ENCODE data around the gene MTHFR.
A peak's percentile ranks its signal among the peaks of the same experiment; 100 is the strongest.
"Not testable (repeated sequence)": the region's sequence is repeated elsewhere in the genome, so short reads cannot be mapped to it uniquely, and the experiment has no call there.

- not testable (repeated sequence) for TF ChIP-seq CTCF (IDR thresholded peaks at IDR 0.05); RAD21 (IDR thresholded peaks at IDR 0.05; ENCODE audit: low read length); GABPA (IDR thresholded peaks at IDR 0.05; ENCODE audit: low read depth); POLR2AphosphoS5 (IDR thresholded peaks at IDR 0.05; ENCODE audit: low read depth, low read length); FOSL2 (IDR thresholded peaks at IDR 0.05; ENCODE audit: borderline replicate concordance, low read depth); JUND (IDR thresholded peaks at IDR 0.05); SIN3A (IDR thresholded peaks at IDR 0.05; ENCODE audit: borderline replicate concordance, low read depth, low read length); YY1 (IDR thresholded peaks at IDR 0.05; ENCODE audit: low read depth); TAF1 (IDR thresholded peaks at IDR 0.05; ENCODE audit: borderline replicate concordance, low read depth, low read length); MEF2A (IDR thresholded peaks at IDR 0.05; ENCODE audit: borderline replicate concordance, low read depth)
- TF ChIP-seq, protein P1, sequence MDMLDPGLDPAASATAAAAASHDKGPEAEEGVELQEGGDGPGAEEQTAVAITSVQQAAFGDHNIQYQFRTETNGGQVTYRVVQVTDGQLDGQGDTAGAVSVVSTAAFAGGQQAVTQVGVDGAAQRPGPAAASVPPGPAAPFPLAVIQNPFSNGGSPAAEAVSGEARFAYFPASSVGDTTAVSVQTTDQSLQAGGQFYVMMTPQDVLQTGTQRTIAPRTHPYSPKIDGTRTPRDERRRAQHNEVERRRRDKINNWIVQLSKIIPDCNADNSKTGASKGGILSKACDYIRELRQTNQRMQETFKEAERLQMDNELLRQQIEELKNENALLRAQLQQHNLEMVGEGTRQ (IDR thresholded peaks at IDR 0.05; ENCODE audit: borderline replicate concordance, low read depth, low read length), result not testable (repeated sequence)
- 0 out of 4 replicates have a peak, but pooled peaks of 1 of the 2 experiments have one; percentile 2 for TF ChIP-seq EP300 (IDR thresholded peaks at IDR 0.05; ENCODE audit: borderline replicate concordance in 1 of 2, low read depth in 1 of 2, low read length in 1 of 2)
- TF ChIP-seq, protein P2, sequence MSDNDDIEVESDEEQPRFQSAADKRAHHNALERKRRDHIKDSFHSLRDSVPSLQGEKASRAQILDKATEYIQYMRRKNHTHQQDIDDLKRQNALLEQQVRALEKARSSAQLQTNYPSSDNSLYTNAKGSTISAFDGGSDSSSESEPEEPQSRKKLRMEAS (IDR thresholded peaks at IDR 0.05; ENCODE audit: low read depth), result not testable (repeated sequence)
These were observed 1.7 kb downstream of the MTHFR start for GRCh38 chr1:11803924-11804665.

Measured in SK-N-SH (cell line).